Measurements from ENCODE around the gene PARP11.

Gene PARP11

GRCh38 chr12:3791256-3791874 is 81.8 kb downstream of the PARP11 start:
- TF ChIP-seq SIN3A (IDR thresholded peaks at IDR 0.05; ENCODE audit: borderline replicate concordance, insufficient read depth, low read length), result no peak
- TF ChIP-seq FOXP2 (optimal IDR thresholded peaks at IDR 0.05; ENCODE audit: borderline replicate concordance, extremely low read depth, extremely low read length, insufficient read depth), result no peak
- TF ChIP-seq POLR2AphosphoS5 (IDR thresholded peaks at IDR 0.05; ENCODE audit: low read depth, low read length), result no peak
- TF ChIP-seq, protein P1, sequence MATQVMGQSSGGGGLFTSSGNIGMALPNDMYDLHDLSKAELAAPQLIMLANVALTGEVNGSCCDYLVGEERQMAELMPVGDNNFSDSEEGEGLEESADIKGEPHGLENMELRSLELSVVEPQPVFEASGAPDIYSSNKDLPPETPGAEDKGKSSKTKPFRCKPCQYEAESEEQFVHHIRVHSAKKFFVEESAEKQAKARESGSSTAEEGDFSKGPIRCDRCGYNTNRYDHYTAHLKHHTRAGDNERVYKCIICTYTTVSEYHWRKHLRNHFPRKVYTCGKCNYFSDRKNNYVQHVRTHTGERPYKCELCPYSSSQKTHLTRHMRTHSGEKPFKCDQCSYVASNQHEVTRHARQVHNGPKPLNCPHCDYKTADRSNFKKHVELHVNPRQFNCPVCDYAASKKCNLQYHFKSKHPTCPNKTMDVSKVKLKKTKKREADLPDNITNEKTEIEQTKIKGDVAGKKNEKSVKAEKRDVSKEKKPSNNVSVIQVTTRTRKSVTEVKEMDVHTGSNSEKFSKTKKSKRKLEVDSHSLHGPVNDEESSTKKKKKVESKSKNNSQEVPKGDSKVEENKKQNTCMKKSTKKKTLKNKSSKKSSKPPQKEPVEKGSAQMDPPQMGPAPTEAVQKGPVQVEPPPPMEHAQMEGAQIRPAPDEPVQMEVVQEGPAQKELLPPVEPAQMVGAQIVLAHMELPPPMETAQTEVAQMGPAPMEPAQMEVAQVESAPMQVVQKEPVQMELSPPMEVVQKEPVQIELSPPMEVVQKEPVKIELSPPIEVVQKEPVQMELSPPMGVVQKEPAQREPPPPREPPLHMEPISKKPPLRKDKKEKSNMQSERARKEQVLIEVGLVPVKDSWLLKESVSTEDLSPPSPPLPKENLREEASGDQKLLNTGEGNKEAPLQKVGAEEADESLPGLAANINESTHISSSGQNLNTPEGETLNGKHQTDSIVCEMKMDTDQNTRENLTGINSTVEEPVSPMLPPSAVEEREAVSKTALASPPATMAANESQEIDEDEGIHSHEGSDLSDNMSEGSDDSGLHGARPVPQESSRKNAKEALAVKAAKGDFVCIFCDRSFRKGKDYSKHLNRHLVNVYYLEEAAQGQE (IDR thresholded peaks at IDR 0.05; ENCODE audit: insufficient read depth in 1 of 2, low read depth in 2 of 2, low read length in 2 of 2), result no peak
- TF ChIP-seq TAF1 (IDR thresholded peaks at IDR 0.05; ENCODE audit: borderline replicate concordance, insufficient read depth, low read length), result no peak

DNA sequence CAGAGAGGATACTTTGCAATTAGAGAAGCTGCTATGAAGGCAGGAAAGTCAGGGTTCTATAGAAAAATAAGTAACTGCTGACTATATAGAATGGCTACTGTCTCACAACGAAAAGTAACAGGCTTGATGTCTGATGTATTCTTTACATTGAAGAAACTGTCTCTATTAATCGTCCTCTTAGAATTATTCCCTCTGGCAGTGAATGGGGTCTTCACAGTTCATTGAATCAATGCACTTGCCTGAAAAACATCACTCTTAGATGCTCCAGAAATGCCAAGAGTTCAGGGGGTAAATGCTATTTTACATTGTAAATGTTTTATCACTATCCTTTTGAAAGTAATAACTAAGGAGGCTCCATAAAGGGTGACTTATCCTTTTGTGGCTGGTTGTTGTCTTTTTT is 82.6 kb downstream of the PARP11 start:
- no peak for TF ChIP-seq FOXP2 (optimal IDR thresholded peaks at IDR 0.05; ENCODE audit: borderline replicate concordance, extremely low read depth, extremely low read length, insufficient read depth)
- no peak for TF ChIP-seq SIN3A (IDR thresholded peaks at IDR 0.05; ENCODE audit: borderline replicate concordance, insufficient read depth, low read length)

- TF ChIP-seq SIN3A (IDR thresholded peaks at IDR 0.05; ENCODE audit: borderline replicate concordance, insufficient read depth, low read length) (no peak), TAF1 (IDR thresholded peaks at IDR 0.05; ENCODE audit: borderline replicate concordance, insufficient read depth, low read length) (no peak), FOXP2 (optimal IDR thresholded peaks at IDR 0.05; ENCODE audit: borderline replicate concordance, extremely low read depth, extremely low read length, insufficient read depth) (no peak), POLR2AphosphoS5 (IDR thresholded peaks at IDR 0.05; ENCODE audit: low read depth, low read length) (no peak)
- TF ChIP-seq, protein P1 (IDR thresholded peaks at IDR 0.05; ENCODE audit: insufficient read depth in 1 of 2, low read depth in 2 of 2, low read length in 2 of 2), result no peak
Observed at GRCh38 chr12:3789838-3790237, 83.4 kb downstream of the PARP11 start.

DNA sequence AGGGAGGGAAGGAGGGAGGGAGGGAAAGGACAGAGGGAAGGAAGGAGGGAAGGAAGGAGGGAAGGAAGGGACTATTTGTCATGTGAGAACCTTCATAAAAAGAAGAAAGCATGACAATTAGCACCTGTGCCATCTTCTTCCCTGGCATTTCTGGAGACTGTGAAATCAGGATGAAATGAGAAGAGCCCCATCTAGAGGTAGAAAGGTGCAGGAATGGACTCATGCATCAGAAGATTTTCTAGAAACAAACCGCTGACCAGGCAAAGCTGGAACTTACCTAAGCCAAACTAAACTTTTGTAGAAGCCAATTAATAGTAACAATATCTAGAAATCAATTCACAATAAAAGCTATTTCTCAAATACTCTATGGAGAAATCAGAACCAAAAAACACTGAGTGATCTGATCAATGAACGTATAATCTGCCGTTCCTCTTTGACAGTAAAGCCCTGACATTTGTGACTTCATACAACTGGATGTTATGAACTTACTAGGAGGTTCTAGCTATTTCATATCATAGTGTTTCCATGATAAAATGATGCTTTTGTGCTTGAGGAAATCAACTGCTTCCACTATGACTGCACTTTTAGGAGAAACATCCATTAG is 95.9 kb downstream of the PARP11 start:
- TF ChIP-seq FOXP2 (optimal IDR thresholded peaks at IDR 0.05; ENCODE audit: borderline replicate concordance, extremely low read depth, extremely low read length, insufficient read depth) (no peak), TAF1 (IDR thresholded peaks at IDR 0.05; ENCODE audit: borderline replicate concordance, insufficient read depth, low read length) (no peak), SIN3A (IDR thresholded peaks at IDR 0.05; ENCODE audit: borderline replicate concordance, insufficient read depth, low read length) (no peak), POLR2AphosphoS5 (IDR thresholded peaks at IDR 0.05; ENCODE audit: low read depth, low read length) (no peak)
- TF ChIP-seq, protein P1 (IDR thresholded peaks at IDR 0.05; ENCODE audit: insufficient read depth in 1 of 2, low read depth in 2 of 2, low read length in 2 of 2), result no peak

DNA sequence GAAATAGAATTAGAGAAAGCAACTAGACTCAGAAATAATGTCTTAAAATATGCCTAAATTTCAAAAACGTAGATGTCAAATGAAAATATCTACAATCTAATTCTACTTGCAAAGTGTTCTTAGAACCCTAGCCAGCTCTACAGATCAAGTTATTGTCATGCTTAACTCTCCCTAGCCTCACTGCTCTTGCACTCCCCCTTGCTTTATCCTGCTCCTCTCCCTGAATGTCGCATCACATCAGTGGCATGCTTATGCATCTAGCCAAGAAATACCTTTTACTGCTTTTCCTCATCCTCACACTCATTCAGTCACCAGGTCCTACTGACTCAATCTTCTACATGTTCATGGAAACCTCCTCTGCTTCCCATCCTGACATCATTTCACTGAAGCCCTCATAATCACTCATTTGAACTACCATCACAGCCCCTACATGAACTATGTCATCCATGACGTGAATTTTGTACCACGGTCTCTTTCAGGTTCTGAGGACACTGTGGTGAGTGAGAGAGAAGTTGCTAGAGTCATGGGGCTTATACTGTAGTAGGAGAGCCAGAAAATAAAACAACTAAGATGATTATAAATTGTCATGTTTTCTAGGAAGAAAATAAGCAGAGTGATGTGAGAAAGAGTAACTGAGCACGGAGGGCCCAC is 97.7 kb downstream of the PARP11 start:
- no peak for TF ChIP-seq POLR2AphosphoS5 (IDR thresholded peaks at IDR 0.05; ENCODE audit: low read depth, low read length)
- TF ChIP-seq TAF1 (IDR thresholded peaks at IDR 0.05; ENCODE audit: borderline replicate concordance, insufficient read depth, low read length), result no peak
- TF ChIP-seq FOXP2 (optimal IDR thresholded peaks at IDR 0.05; ENCODE audit: borderline replicate concordance, extremely low read depth, extremely low read length, insufficient read depth), result no peak

GRCh38 chr12:3772380-3772779 is 100.8 kb downstream of the PARP11 start:
- TF ChIP-seq SIN3A (IDR thresholded peaks at IDR 0.05; ENCODE audit: borderline replicate concordance, insufficient read depth, low read length) (no peak), TAF1 (IDR thresholded peaks at IDR 0.05; ENCODE audit: borderline replicate concordance, insufficient read depth, low read length) (no peak)
